Measurements from ENCODE around the gene IRAK1. TPM values are rescaled to one million over a fixed set of nuclear protein-coding genes. Genes with fewer than 3 reads are reported as not detected.

IRAK1 gene
- total RNA-seq, 2 donors from 2014 or later, result 136 to 258 TPM

GRCh38 chrX:154022108-154022507 is 2.4 kb upstream of the IRAK1 start:
- H3K4me3 Mint-ChIP-seq, result no peak overlapping the region
- no peak overlapping the region for H3K27ac Mint-ChIP-seq
- no peaks in the 10 kb centered on the region for H3K9me3 Mint-ChIP-seq
- H3K36me3 Mint-ChIP-seq, result no peaks in the 10 kb centered on the region
- ATAC-seq (no peak), DNase-seq (ENCODE audit: low spot score) (no peak)
- H3K4me1 Mint-ChIP-seq (ENCODE audit: low read depth in 2 of 2), result peaks cover 0 to 9% of the 10 kb centered on the region in 2 donors
- peaks cover 0 to 2% of the 10 kb centered on the region in 2 donors for H3K27me3 Mint-ChIP-seq

GRCh38 chrX:154021131-154021611 is 1.5 kb upstream of the IRAK1 start:
- peaks cover 0 to 2% of the 10 kb centered on the region in 2 donors for H3K27me3 Mint-ChIP-seq
- no peaks in the 10 kb centered on the region for H3K9me3 Mint-ChIP-seq
- no peak overlapping the region for H3K4me3 Mint-ChIP-seq
- H3K4me1 Mint-ChIP-seq (ENCODE audit: low read depth in 2 of 2), result peaks cover 0 to 9% of the 10 kb centered on the region in 2 donors
- H3K27ac Mint-ChIP-seq, result peak overlapping the region in 1 of 2 donors; percentile 85
- ATAC-seq, result no peak
- no peak for DNase-seq (ENCODE audit: low spot score)
- H3K36me3 Mint-ChIP-seq, result no peaks in the 10 kb centered on the region

DNA sequence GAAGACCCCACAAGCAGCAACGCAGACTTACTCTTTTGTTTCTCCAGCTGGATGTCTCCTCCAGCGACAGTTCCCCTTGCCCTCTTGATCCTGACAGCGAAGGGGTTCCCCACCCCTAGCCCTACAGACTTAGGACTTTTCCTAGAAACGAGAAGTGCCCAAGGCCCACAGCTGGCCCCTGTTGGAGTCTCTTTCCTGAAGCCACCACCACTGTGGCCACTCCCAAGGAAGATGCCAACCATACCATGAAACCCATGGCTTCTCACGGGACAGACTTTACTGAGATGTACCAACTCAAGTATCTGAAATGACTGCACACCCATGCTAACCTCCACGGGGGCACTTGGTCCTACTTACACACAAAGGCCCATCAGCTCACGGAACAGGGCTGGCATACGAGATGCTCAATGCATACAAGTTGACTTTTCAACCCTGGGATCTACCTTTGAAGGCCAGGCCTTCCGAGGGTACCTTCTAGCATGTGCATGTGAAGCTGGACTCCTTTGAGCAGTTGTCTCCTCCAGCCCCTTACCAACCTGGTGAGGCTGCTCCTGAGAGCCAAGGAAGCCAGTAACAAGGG is 924 bp upstream of the IRAK1 start:
- Mint-ChIP-seq H3K9me3 (no peaks in the 10 kb centered on the region), H3K4me3 (peak overlapping the region; percentile 88), H3K27me3 (peaks cover 0 to under 1% of the 10 kb centered on the region in 2 donors), H3K36me3 (no peaks in the 10 kb centered on the region), H3K27ac (peak overlapping the region; percentile 85 to 91), H3K4me1 (ENCODE audit: low read depth in 2 of 2) (peaks cover 0 to 13% of the 10 kb centered on the region in 2 donors)
- ATAC-seq (peak in 1 of 2 donors; percentile 7), DNase-seq (ENCODE audit: low spot score) (no peak)

DNA sequence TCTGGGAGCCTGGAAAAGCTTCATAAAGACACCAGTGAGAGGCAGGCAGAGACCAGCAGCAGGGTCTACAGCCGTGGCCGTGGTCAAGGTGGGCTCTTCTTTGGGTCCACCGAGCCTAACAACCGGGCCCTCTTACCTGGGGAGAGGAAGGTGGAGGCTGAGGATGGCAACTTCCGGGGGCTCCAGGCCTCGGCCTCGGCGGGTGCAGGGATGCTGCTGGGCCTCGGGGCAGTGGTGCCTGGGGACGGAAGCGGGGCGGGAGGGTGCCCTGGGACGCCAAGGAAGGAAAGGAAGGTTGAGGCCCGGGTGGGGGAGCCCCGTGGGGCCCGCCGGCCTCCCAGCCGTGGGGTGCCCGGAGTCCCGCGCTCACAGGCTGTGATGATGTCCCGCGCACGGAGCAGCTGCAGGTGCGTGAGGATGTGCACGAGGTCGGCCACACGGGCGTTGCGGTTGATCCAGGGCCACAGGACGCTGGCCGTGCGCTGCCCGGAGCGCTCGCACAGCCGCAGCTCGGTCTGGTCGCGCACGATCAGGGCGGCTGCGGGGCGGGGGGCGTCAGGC is 561 bp downstream of the IRAK1 start:
- Mint-ChIP-seq H3K4me1 (ENCODE audit: low read depth in 2 of 2) (peaks cover 0 to 13% of the 10 kb centered on the region in 2 donors), H3K36me3 (no peaks in the 10 kb centered on the region), H3K9me3 (no peaks in the 10 kb centered on the region), H3K27ac (peak overlapping the region; percentile 82 to 93), H3K4me3 (peak overlapping the region; percentile 81), H3K27me3 (no peaks in the 10 kb centered on the region)
- no peak for DNase-seq (ENCODE audit: low spot score)
- ATAC-seq, result peak; percentile 34 to 55

DNA sequence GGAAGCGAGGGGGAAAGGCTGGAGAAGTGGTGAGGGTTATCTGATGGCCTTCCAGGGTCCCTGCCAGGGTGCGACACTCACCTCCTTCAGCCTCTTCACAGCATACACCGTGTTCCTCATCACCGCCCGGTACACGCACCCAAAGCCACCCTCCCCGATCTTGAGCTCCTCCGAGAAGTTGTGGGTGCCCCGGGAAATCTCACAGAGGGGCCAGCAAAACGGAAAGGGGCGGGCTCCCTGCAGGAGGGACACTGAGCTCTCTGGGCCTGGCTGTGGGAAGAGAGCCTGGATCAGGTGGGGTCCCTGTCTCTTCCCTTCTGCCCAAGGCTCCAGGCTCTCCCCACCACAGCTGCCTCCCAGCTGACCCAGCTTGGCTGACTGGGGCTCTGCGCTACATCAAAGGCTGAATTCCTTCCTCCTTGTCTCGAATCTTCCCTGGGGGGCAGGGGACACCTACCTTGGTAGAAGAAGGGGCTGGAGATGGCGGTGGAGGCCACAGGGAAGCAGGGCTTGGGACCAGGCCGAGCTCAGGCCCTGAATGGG is 1.1 kb downstream of the IRAK1 start:
- Mint-ChIP-seq H3K9me3 (no peaks in the 10 kb centered on the region), H3K36me3 (no peaks in the 10 kb centered on the region), H3K27ac (peak overlapping the region; percentile 82 to 93), H3K27me3 (no peaks in the 10 kb centered on the region), H3K4me3 (peak overlapping the region; percentile 81), H3K4me1 (ENCODE audit: low read depth in 2 of 2) (peaks cover 0 to 15% of the 10 kb centered on the region in 2 donors)
- ATAC-seq (no peak), DNase-seq (ENCODE audit: low spot score) (no peak)

GRCh38 chrX:154017766-154018517 is 1.8 kb downstream of the IRAK1 start:
- Mint-ChIP-seq H3K36me3 (no peaks in the 10 kb centered on the region), H3K27ac (peak overlapping the region; percentile 82 to 93), H3K4me1 (ENCODE audit: low read depth in 2 of 2) (peaks cover 0 to 16% of the 10 kb centered on the region in 2 donors), H3K4me3 (peak overlapping the region; percentile 81), H3K27me3 (no peaks in the 10 kb centered on the region), H3K9me3 (no peaks in the 10 kb centered on the region)
- no peak for DNase-seq (ENCODE audit: low spot score)
- no peak for ATAC-seq

DNA sequence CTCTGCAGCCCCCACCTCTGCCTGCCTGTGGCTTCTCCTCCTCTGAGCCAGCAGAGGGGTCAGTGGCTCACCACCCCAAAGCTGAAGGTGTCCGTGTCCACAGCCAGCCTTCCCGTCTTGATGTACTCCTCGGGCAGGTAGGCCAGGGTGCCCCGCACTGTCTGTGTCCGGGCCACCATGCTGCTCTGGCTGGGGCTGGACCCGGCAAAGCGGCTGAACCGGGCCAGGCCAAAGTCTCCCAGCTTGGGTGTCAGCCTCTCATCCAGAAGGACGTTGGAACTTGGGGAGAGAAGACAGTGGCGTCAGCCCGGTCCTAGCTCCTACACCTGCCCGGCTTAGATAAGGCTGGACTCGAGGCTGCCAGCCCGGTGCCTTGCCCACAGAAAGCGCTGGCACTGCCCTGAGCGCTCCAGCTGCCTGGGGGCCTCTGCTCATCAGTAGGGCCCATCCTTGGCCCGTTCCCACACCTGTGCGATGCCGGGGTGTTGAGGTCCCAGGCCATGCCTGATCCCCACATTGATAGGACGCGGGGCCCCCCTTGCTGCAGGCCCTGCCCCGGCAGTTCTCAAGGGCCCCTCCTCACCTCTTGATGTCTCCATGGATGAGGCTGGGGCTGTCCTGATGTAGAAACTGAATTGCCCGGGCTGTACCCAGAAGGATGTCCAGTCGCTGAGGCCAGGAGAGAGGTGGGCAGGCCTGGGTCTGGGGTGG is 3.2 kb downstream of the IRAK1 start:
- peaks cover 0 to 18% of the 10 kb centered on the region in 2 donors for H3K4me1 Mint-ChIP-seq (ENCODE audit: low read depth in 2 of 2)
- no peak overlapping the region for H3K27ac Mint-ChIP-seq
- H3K27me3 Mint-ChIP-seq, result no peaks in the 10 kb centered on the region
- H3K4me3 Mint-ChIP-seq, result no peak overlapping the region
- ATAC-seq (no peak), DNase-seq (ENCODE audit: low spot score) (no peak)
- H3K9me3 Mint-ChIP-seq, result no peaks in the 10 kb centered on the region
- no peaks in the 10 kb centered on the region for H3K36me3 Mint-ChIP-seq

- peak overlapping the region in 1 of 2 donors; percentile 37 for H3K27ac Mint-ChIP-seq
- ATAC-seq, result no peak
Observed at GRCh38 chrX:154015581-154016264, 4.0 kb downstream of the IRAK1 start.

GRCh38 chrX:154014429-154015380 is 5.0 kb downstream of the IRAK1 start:
- DNase-seq (ENCODE audit: low spot score) (no peak), ATAC-seq (no peak)
- H3K4me1 Mint-ChIP-seq (ENCODE audit: low read depth in 2 of 2), result peaks cover 0 to 15% of the 10 kb centered on the region in 2 donors
- no peaks in the 10 kb centered on the region for H3K27me3 Mint-ChIP-seq
- peak overlapping the region; percentile 8 for H3K4me3 Mint-ChIP-seq
- no peaks in the 10 kb centered on the region for H3K36me3 Mint-ChIP-seq
- H3K9me3 Mint-ChIP-seq, result no peaks in the 10 kb centered on the region
- H3K27ac Mint-ChIP-seq, result peak overlapping the region in 1 of 2 donors; percentile 55

More at GRCh38 chrX:154015581-154016264, 4.0 kb downstream of the IRAK1 start:
- Mint-ChIP-seq H3K36me3 (no peaks in the 10 kb centered on the region), H3K27me3 (no peaks in the 10 kb centered on the region), H3K4me1 (ENCODE audit: low read depth in 2 of 2) (peaks cover 0 to 19% of the 10 kb centered on the region in 2 donors), H3K4me3 (no peak overlapping the region), H3K9me3 (no peaks in the 10 kb centered on the region)
- DNase-seq (ENCODE audit: low spot score), result no peak

DNA sequence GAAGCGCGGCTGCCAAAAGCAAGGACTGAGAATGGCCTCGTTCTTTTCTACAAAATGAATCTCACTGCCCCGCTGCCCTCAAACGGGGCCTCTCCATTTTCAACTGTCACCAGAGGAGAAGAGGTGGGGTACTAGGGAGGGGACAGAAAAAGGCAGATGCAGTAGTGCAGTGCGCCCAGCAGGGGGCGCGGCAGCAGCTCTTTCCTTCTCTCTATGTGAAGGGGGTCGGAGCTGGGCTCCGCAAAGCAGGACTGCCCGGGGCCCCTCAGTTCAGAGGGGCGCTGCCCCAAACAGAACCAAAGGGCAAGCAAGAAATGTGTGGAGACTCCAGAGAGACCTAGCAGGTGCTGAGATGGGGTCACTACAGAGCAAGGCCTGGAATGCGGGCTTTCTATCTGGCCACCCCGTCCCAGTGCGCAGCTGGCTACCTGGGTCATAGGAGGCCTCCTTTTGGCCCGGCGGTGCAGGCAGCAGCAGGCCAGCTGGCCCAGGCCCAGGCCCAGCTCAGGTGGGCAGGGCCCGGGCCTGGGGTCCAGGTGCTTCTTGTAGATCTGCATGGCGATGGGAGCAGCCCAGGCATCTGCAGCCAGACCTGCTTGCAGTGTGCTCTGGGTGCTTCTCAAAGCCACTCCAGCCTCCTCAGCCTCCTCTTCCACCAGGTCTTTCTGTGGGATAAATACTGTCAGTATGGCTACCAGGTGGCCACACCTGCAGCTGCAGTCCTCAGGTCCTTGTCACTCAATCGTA is 5.9 kb downstream of the IRAK1 start:
- Mint-ChIP-seq H3K4me3 (no peak overlapping the region), H3K36me3 (no peaks in the 10 kb centered on the region)

GRCh38 chrX:154013001-154013421 is 6.7 kb downstream of the IRAK1 start:
- no peaks in the 10 kb centered on the region for H3K27me3 Mint-ChIP-seq
- ATAC-seq, result no peak
- peak overlapping the region in 1 of 2 donors; percentile 48 for H3K27ac Mint-ChIP-seq
- H3K36me3 Mint-ChIP-seq, result peaks cover under 1% of the 10 kb centered on the region
- peaks cover 0 to 11% of the 10 kb centered on the region in 2 donors for H3K4me1 Mint-ChIP-seq (ENCODE audit: low read depth in 2 of 2)
- DNase-seq (ENCODE audit: low spot score), result no peak
- H3K9me3 Mint-ChIP-seq, result no peaks in the 10 kb centered on the region
- no peak overlapping the region for H3K4me3 Mint-ChIP-seq

More for the DNA sequence above, 5.9 kb downstream of the IRAK1 start:
- ATAC-seq (peak; percentile 71 to 76), DNase-seq (ENCODE audit: low spot score) (no peak)
- Mint-ChIP-seq H3K27ac (peak overlapping the region in 1 of 2 donors; percentile 48), H3K27me3 (no peaks in the 10 kb centered on the region), H3K9me3 (no peaks in the 10 kb centered on the region), H3K4me1 (ENCODE audit: low read depth in 2 of 2) (peaks cover 0 to 12% of the 10 kb centered on the region in 2 donors)
